HepG2 (cell line): Measurements from ENCODE around the gene MBOAT7. TPM values are rescaled to one million over a fixed set of nuclear protein-coding genes. Genes with fewer than 3 reads are reported as not detected.
A peak's percentile ranks its signal among the peaks of the same experiment; 100 is the strongest.

Source experiments
- ARHGAP35 ChIP-seq: sonication (generic); formaldehyde crosslinking; IDR thresholded peaks from 2 replicates; pipeline ENCODE4 v1.9.0; 2022; ENCODE audit warnings: mild to moderate bottlenecking, inconsistent platforms, moderate library complexity, missing genetic modification reagents, borderline replicate concordance
- BCL6 ChIP-seq: IDR thresholded peaks from 2 replicates; pipeline ENCODE4 v1.6.1; 2016; ENCODE audit warnings: missing genetic modification reagents, missing compliant biosample characterization
- FOXA3 ChIP-seq: IDR thresholded peaks from 2 replicates; pipeline ENCODE4 v1.6.1; 2016; ENCODE audit warnings: missing genetic modification reagents, missing compliant biosample characterization
- GABPB1 ChIP-seq: IDR thresholded peaks from 2 replicates; pipeline ENCODE4 v1.6.1; 2016; ENCODE audit warnings: mild to moderate bottlenecking, missing genetic modification reagents, moderate library complexity, missing compliant biosample characterization
- HNF4A ChIP-seq: sonication (generic); formaldehyde crosslinking; IDR thresholded peaks from 2 replicates; pipeline ENCODE4 v1.4.0; 2020; ENCODE audit warnings: missing genetic modification reagents
- HNRNPK ChIP-seq: fragments of 200-400 bp; formaldehyde crosslinking; IDR thresholded peaks from 2 replicates; pipeline ENCODE4 v1.6.1; 2018; ENCODE audit warnings: low read length, low read depth, moderate library complexity, mild to moderate bottlenecking; ENCODE audit not compliant: poor library complexity, severe bottlenecking
- ISX ChIP-seq: sonication (generic); formaldehyde crosslinking; conservative IDR thresholded peaks from 2 replicates; pipeline ENCODE4 v1.5.0; 2020; ENCODE audit warnings: missing genetic modification reagents
- KDM5A ChIP-seq: fragments of 200-600 bp; sonication (generic); IDR thresholded peaks from 2 replicates; pipeline ENCODE4 v1.7.0; 2018; ENCODE audit warnings: antibody characterized with exemption, mild to moderate bottlenecking, low read length, borderline replicate concordance
- KDM5B ChIP-seq: sonication (generic); formaldehyde crosslinking; IDR thresholded peaks from 2 replicates; pipeline ENCODE4 v1.4.0; 2020; ENCODE audit warnings: missing genetic modification reagents, mild to moderate bottlenecking, borderline replicate concordance
- ZFX ChIP-seq: sonication (generic); formaldehyde crosslinking; IDR thresholded peaks from 2 replicates; pipeline ENCODE4 v1.4.0; 2020; ENCODE audit warnings: mild to moderate bottlenecking, low read depth, missing genetic modification reagents, moderate library complexity
- ZNF296 ChIP-seq: sonication (generic); formaldehyde crosslinking; conservative IDR thresholded peaks from 2 replicates; pipeline ENCODE4 v1.5.0; 2020; ENCODE audit warnings: mild to moderate bottlenecking, missing genetic modification reagents
- ZNF33B ChIP-seq: sonication (generic); formaldehyde crosslinking; IDR thresholded peaks from 2 replicates; pipeline ENCODE4 v1.5.1; 2020; ENCODE audit warnings: mild to moderate bottlenecking, missing genetic modification reagents
- ZNF354B ChIP-seq: sonication (generic); formaldehyde crosslinking; IDR thresholded peaks from 2 replicates; pipeline ENCODE4 v1.8.0; 2022; ENCODE audit warnings: mild to moderate bottlenecking, missing genetic modification reagents
- ZNF430 ChIP-seq: sonication (generic); formaldehyde crosslinking; IDR thresholded peaks from 2 replicates; pipeline ENCODE4 v1.9.0; 2021; ENCODE audit warnings: mild to moderate bottlenecking, missing genetic modification reagents
- ZNF577 ChIP-seq: sonication (generic); formaldehyde crosslinking; IDR thresholded peaks from 2 replicates; pipeline ENCODE4 v1.4.0; 2020; ENCODE audit warnings: mild to moderate bottlenecking, low read depth, missing genetic modification reagents, borderline replicate concordance
- ZNF766 ChIP-seq: sonication (generic); formaldehyde crosslinking; IDR thresholded peaks from 2 replicates; pipeline ENCODE4 v1.5.0; 2020; ENCODE audit warnings: missing genetic modification reagents, borderline replicate concordance
- ZNF782 ChIP-seq: sonication (generic); formaldehyde crosslinking; IDR thresholded peaks from 2 replicates; pipeline ENCODE4 v1.4.0; 2020; ENCODE audit warnings: missing genetic modification reagents, mild to moderate bottlenecking, borderline replicate concordance
- ZNF891 ChIP-seq: sonication (generic); formaldehyde crosslinking; IDR thresholded peaks from 2 replicates; pipeline ENCODE4 v1.5.0; 2020; ENCODE audit warnings: mild to moderate bottlenecking, missing genetic modification reagents
- polyA plus RNA-seq, 8 experiments: library from polyadenylated mRNA; depleted of rRNA in 3 of 8; stranded (reverse) in 7 of 8; unstranded in 1 of 8; fragments of >200 nt; fragmentation: Illumina TruSeq in 4 of 8; extraction: Trizol in 4 of 8; gene quantifications; 2 replicates each; pipeline versions ENCODE4 v1.2.1 to v1.2.3, GENCODE V29; 2011 to 2016; ENCODE audit warnings: low read depth in 4 of 8, missing spikeins in 1 of 8, mixed read lengths in 1 of 8; ENCODE audit not compliant: insufficient read depth in 1 of 8
- total RNA-seq, 5 experiments: library from RNA; depleted of rRNA; stranded (reverse); fragments of >200 nt; fragmentation: Illumina TruSeq; extraction: Trizol; gene quantifications; 2 replicates each; pipeline ENCODE4 v1.2.3, GENCODE V29; 2016; ENCODE audit warnings: low read depth in 1 of 5
- TF ChIP-seq, protein P1 (sequence below): sonication (generic); formaldehyde crosslinking; IDR thresholded peaks from 2 replicates; pipeline ENCODE4 v1.5.1; 2020; ENCODE audit warnings: mild to moderate bottlenecking, missing genetic modification reagents, moderate library complexity
- TF ChIP-seq, protein P2 (sequence below): IDR thresholded peaks from 2 replicates; pipeline ENCODE4 v1.6.1; 2016; ENCODE audit warnings: mild to moderate bottlenecking
- TF ChIP-seq, protein P3 (sequence below): sonication (generic); formaldehyde crosslinking; IDR thresholded peaks from 2 replicates; pipeline ENCODE4 v1.4.0; 2020; ENCODE audit warnings: missing genetic modification reagents
- TF ChIP-seq, protein P4 (sequence below): sonication (generic); IDR thresholded peaks from 2 replicates; pipeline ENCODE4 v1.6.1; 2016; ENCODE audit warnings: low read depth, borderline replicate concordance

Gene MBOAT7
- total and polyA plus RNA-seq, 2 of the 13 experiments (the other 11 are each of a cell fraction or from before 2014, with no cell fraction given) = 22.2 to 25.5 TPM

DNA sequence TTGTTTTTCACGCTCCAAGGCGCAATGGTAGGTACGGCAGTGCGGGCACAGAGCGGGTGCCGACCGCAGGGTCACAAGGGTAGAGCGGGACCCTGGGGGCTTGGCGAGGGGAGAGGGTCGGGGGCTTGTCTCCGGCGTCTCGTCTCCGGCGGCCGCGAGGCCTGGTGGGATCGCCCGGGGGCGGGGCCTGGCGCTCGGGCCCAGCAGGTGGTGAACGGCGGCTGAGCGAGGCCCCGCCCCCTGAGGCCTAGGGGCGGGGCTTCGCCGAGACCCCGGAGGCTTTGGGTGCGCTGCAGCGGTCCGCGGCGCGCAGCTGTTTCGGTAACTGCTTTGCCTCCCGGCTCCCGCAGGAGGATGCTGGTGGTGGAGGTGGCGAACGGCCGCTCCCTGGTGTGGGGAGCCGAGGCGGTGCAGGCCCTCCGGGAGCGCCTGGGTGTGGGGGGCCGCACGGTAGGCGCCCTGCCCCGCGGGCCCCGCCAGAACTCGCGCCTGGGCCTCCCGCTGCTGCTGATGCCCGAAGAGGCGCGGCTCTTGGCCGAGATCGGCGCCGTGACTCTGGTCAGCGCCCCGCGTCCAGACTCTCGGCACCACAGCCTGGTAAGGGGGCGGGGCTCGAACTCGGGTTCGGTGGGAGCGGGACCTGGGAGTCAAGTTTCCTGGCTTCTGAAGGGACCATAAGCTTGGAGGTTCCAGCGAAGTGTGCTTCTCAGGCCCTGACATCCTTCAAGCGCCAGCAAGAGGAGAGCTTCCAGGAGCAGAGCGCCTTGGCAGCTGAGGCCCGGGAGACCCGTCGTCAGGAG lies 1.8 kb upstream of the MBOAT7 start, which contains the start of gene TSEN34 (continued):
- TF ChIP-seq, protein P1, sequence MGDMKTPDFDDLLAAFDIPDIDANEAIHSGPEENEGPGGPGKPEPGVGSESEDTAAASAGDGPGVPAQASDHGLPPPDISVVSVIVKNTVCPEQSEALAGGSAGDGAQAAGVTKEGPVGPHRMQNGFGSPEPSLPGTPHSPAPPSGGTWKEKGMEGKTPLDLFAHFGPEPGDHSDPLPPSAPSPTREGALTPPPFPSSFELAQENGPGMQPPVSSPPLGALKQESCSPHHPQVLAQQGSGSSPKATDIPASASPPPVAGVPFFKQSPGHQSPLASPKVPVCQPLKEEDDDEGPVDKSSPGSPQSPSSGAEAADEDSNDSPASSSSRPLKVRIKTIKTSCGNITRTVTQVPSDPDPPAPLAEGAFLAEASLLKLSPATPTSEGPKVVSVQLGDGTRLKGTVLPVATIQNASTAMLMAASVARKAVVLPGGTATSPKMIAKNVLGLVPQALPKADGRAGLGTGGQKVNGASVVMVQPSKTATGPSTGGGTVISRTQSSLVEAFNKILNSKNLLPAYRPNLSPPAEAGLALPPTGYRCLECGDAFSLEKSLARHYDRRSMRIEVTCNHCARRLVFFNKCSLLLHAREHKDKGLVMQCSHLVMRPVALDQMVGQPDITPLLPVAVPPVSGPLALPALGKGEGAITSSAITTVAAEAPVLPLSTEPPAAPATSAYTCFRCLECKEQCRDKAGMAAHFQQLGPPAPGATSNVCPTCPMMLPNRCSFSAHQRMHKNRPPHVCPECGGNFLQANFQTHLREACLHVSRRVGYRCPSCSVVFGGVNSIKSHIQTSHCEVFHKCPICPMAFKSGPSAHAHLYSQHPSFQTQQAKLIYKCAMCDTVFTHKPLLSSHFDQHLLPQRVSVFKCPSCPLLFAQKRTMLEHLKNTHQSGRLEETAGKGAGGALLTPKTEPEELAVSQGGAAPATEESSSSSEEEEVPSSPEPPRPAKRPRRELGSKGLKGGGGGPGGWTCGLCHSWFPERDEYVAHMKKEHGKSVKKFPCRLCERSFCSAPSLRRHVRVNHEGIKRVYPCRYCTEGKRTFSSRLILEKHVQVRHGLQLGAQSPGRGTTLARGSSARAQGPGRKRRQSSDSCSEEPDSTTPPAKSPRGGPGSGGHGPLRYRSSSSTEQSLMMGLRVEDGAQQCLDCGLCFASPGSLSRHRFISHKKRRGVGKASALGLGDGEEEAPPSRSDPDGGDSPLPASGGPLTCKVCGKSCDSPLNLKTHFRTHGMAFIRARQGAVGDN (CRISPR knock-in tag) = peak; percentile 67
- peak; percentile 30; the same call in 1 of the 2 replicates for TF ChIP-seq ZNF430 (CRISPR knock-in tag)
- TF ChIP-seq HNF4A (CRISPR knock-in tag) = peak; percentile 28; the same call in 1 of the 2 replicates
- TF ChIP-seq, protein P2, sequence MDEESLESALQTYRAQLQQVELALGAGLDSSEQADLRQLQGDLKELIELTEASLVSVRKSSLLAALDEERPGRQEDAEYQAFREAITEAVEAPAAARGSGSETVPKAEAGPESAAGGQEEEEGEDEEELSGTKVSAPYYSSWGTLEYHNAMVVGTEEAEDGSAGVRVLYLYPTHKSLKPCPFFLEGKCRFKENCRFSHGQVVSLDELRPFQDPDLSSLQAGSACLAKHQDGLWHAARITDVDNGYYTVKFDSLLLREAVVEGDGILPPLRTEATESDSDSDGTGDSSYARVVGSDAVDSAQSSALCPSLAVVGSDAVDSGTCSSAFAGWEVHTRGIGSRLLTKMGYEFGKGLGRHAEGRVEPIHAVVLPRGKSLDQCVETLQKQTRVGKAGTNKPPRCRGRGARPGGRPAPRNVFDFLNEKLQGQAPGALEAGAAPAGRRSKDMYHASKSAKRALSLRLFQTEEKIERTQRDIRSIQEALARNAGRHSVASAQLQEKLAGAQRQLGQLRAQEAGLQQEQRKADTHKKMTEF (CRISPR knock-in tag) = peak; percentile 65; the same call in 1 of the 2 replicates
- TF ChIP-seq ZNF33B (CRISPR knock-in tag) = 0 out of 2 replicates have a peak, but pooled peaks have one; percentile 78
- TF ChIP-seq HNRNPK = peak; percentile 81
- TF ChIP-seq, protein P3, sequence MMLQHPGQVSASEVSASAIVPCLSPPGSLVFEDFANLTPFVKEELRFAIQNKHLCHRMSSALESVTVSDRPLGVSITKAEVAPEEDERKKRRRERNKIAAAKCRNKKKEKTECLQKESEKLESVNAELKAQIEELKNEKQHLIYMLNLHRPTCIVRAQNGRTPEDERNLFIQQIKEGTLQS = no peak; the same call in 1 of the 2 replicates
- TF ChIP-seq ZNF891 (CRISPR knock-in tag) = peak; percentile 37; the same call in 1 of the 2 replicates
- TF ChIP-seq BCL6 = no peak
- TF ChIP-seq ARHGAP35 (CRISPR knock-in tag) = peak; percentile 58
- peak; percentile 49; the same call in 1 of the 2 replicates for TF ChIP-seq GABPB1
- TF ChIP-seq, protein P4, sequence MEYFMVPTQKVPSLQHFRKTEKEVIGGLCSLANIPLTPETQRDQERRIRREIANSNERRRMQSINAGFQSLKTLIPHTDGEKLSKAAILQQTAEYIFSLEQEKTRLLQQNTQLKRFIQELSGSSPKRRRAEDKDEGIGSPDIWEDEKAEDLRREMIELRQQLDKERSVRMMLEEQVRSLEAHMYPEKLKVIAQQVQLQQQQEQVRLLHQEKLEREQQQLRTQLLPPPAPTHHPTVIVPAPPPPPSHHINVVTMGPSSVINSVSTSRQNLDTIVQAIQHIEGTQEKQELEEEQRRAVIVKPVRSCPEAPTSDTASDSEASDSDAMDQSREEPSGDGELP = peak; percentile 77; the same call in 1 of the 2 replicates
- no peak for TF ChIP-seq ZNF782 (CRISPR knock-in tag)
- TF ChIP-seq KDM5B = peak; percentile 54; the same call in 1 of the 2 replicates
- TF ChIP-seq KDM5A = peak; percentile 63; the same call in 1 of the 2 replicates
- 0 out of 2 replicates have a peak, but pooled peaks have one; percentile 4 for TF ChIP-seq FOXA3 (CRISPR knock-in tag)
- TF ChIP-seq ZNF577 = no peak
- TF ChIP-seq ZFX (CRISPR knock-in tag) = peak; percentile 84
- TF ChIP-seq ISX (CRISPR knock-in tag) = no peak
- TF ChIP-seq ZNF766 (CRISPR knock-in tag) = no peak
- TF ChIP-seq ZNF296 (CRISPR knock-in tag) = peak; percentile 61; the same call in 1 of the 2 replicates
- no peak for TF ChIP-seq ZNF354B (CRISPR knock-in tag)
